Mesodermal cell (in vitro differentiated cells): Measurements from ENCODE around the gene ANGPTL2.
A peak's percentile ranks its signal among the peaks of the same experiment; 100 is the strongest.

Source experiments
- H3K27ac ChIP-seq: 2 replicates; pipeline ENCODE4 v1.7.0; 2013; ENCODE audit warnings: mild to moderate bottlenecking, low read depth, low read length, moderate library complexity; ENCODE audit not compliant: severe bottlenecking
- H3K36me3 ChIP-seq: 2 replicates; pipeline ENCODE4 v1.7.1; 2013; ENCODE audit warnings: mild to moderate bottlenecking, low read length, moderate library complexity; ENCODE audit not compliant: control insufficient read depth, insufficient read depth
- H3K4me1 ChIP-seq: one replicate; pipeline ENCODE4 v1.7.1; 2013; ENCODE audit warnings: mild to moderate bottlenecking, low read length; ENCODE audit not compliant: insufficient read depth, control insufficient read depth, poor library complexity, severe bottlenecking
- H3K4me3 ChIP-seq: 2 replicates; pipeline ENCODE4 v1.7.0; 2013; ENCODE audit warnings: low read length, control low read depth, mild to moderate bottlenecking; ENCODE audit not compliant: insufficient read depth, poor library complexity, severe bottlenecking; ENCODE audit errors: extremely low read depth
- H3K9me3 ChIP-seq: 2 replicates; pipeline ENCODE4 v1.7.1; 2013; ENCODE audit warnings: mild to moderate bottlenecking, low read length, moderate library complexity; ENCODE audit not compliant: control insufficient read depth
- WGBS, 2 experiments: methylation state at CpG; one replicate each; pipeline ENCODE4 v1.1.5; 2013; ENCODE audit warnings: missing lambda C conversion rate in 2 of 2; ENCODE audit not compliant: insufficient coverage in 2 of 2; 5-methylcytosine and 5-hydroxymethylcytosine counted together

The ANGPTL2 gene

GRCh38 chr9:127135056-127135745 lies 12.8 kb upstream of the ANGPTL2 start:
- H3K36me3 ChIP-seq: no peaks in the 10 kb centered on the region
- H3K27ac ChIP-seq: no peak overlapping the region
- no peak overlapping the region for H3K4me3 ChIP-seq
- peaks cover 48% of the 10 kb centered on the region for H3K4me1 ChIP-seq
- no peaks in the 10 kb centered on the region for H3K9me3 ChIP-seq
- 86 to 100% methylated on average over 1 to 2 of the region's 4 CpGs for WGBS, 2 experiments

- no peaks in the 10 kb centered on the region for H3K36me3 ChIP-seq
- WGBS, 2 experiments: 14 to 27% methylated on average over 5 to 9 of the region's 13 CpGs
- H3K27ac ChIP-seq: peak overlapping the region; percentile 84
- no peak overlapping the region for H3K4me3 ChIP-seq
- peaks cover 55% of the 10 kb centered on the region for H3K4me1 ChIP-seq
- H3K9me3 ChIP-seq: no peaks in the 10 kb centered on the region
Observed at GRCh38 chr9:127133739-127134167, 11.3 kb upstream of the ANGPTL2 start.

GRCh38 chr9:127132921-127133647 lies 10.6 kb upstream of the ANGPTL2 start:
- WGBS, 2 experiments: 22 to 83% methylated on average over 3 to 8 of the region's 15 CpGs
- no peaks in the 10 kb centered on the region for H3K36me3 ChIP-seq
- peak overlapping the region; percentile 84 for H3K27ac ChIP-seq
- no peaks in the 10 kb centered on the region for H3K9me3 ChIP-seq
- H3K4me1 ChIP-seq: peaks cover 55% of the 10 kb centered on the region
- no peak overlapping the region for H3K4me3 ChIP-seq

- Histone ChIP-seq H3K4me1 (peaks cover 55% of the 10 kb centered on the region), H3K36me3 (no peaks in the 10 kb centered on the region), H3K4me3 (no peak overlapping the region), H3K9me3 (no peaks in the 10 kb centered on the region), H3K27ac (no peak overlapping the region)
- 96% methylated on average over 3 to 4 of the region's 4 CpGs for WGBS, 2 experiments
Observed at GRCh38 chr9:127132375-127132774, 9.9 kb upstream of the ANGPTL2 start.

GRCh38 chr9:127131871-127132270 lies 9.4 kb upstream of the ANGPTL2 start:
- H3K4me3 ChIP-seq: no peak overlapping the region
- no peaks in the 10 kb centered on the region for H3K9me3 ChIP-seq
- no peaks in the 10 kb centered on the region for H3K36me3 ChIP-seq
- WGBS, 2 experiments: 76 to 82% methylated on average over 5 to 6 of the region's 6 CpGs
- peaks cover 55% of the 10 kb centered on the region for H3K4me1 ChIP-seq
- peak overlapping the region; percentile 80 for H3K27ac ChIP-seq

GRCh38 chr9:127130661-127131538 lies 8.5 kb upstream of the ANGPTL2 start:
- peak overlapping the region; percentile 80 for H3K27ac ChIP-seq
- H3K4me1 ChIP-seq: peaks cover 55% of the 10 kb centered on the region
- 75 to 80% methylated on average over 4 to 5 of the region's 10 CpGs for WGBS, 2 experiments
- no peaks in the 10 kb centered on the region for H3K36me3 ChIP-seq
- H3K4me3 ChIP-seq: no peak overlapping the region
- H3K9me3 ChIP-seq: no peaks in the 10 kb centered on the region

- Histone ChIP-seq H3K27ac (no peak overlapping the region), H3K4me1 (peaks cover 54% of the 10 kb centered on the region), H3K4me3 (no peak overlapping the region), H3K9me3 (no peaks in the 10 kb centered on the region), H3K36me3 (no peaks in the 10 kb centered on the region)
- WGBS, 2 experiments: 100% methylated on average over 1 of the region's 2 CpGs; no CpG with 5 or more reads in 1 of the 2 experiments
Observed at GRCh38 chr9:127130235-127130634, 7.8 kb upstream of the ANGPTL2 start.

- Histone ChIP-seq H3K9me3 (no peaks in the 10 kb centered on the region), H3K4me1 (peaks cover 50% of the 10 kb centered on the region), H3K4me3 (no peak overlapping the region), H3K27ac (no peak overlapping the region), H3K36me3 (no peaks in the 10 kb centered on the region)
- WGBS, 2 experiments: 100% methylated on average over 1 to 2 of the region's 3 CpGs
Observed at GRCh38 chr9:127129718-127130085, 7.3 kb upstream of the ANGPTL2 start.

- no peak overlapping the region for H3K4me3 ChIP-seq
- H3K27ac ChIP-seq: no peak overlapping the region
- peaks cover 45% of the 10 kb centered on the region for H3K4me1 ChIP-seq
- H3K9me3 ChIP-seq: no peaks in the 10 kb centered on the region
- 67 to 77% methylated on average over 2 to 4 of the region's 5 CpGs for WGBS, 2 experiments
- no peaks in the 10 kb centered on the region for H3K36me3 ChIP-seq
Observed at GRCh38 chr9:127129073-127129717, 6.8 kb upstream of the ANGPTL2 start.

GRCh38 chr9:127128341-127129072 lies 6.1 kb upstream of the ANGPTL2 start:
- H3K36me3 ChIP-seq: no peaks in the 10 kb centered on the region
- H3K4me3 ChIP-seq: no peak overlapping the region
- H3K9me3 ChIP-seq: no peaks in the 10 kb centered on the region
- H3K27ac ChIP-seq: no peak overlapping the region
- H3K4me1 ChIP-seq: peaks cover 39% of the 10 kb centered on the region
- WGBS, 2 experiments: 73 to 99% methylated on average over 6 to 7 of the region's 9 CpGs
